NCI-H460 (cell line): ENCODE results near the gene ZFPM1. TPM values are rescaled to one million over a fixed set of nuclear protein-coding genes. Genes with fewer than 3 reads are reported as not detected.

Experiments used
- DNase-seq: peaks from one replicate; pipeline ENCODE4 v3.0.0-alpha.2; 2016; ENCODE audit warnings: low read depth; ENCODE audit errors: extremely low read depth
- total RNA-seq: library from RNA; depleted of rRNA; stranded (reverse); fragments of >200 nt; shearing (Covaris generic); gene quantifications from 2 replicates; pipeline ENCODE4 v1.2.3, GENCODE V29; 2014

The ZFPM1 gene
- total RNA-seq, 1 experiment from 2014 or later, result 0.67 TPM

DNA sequence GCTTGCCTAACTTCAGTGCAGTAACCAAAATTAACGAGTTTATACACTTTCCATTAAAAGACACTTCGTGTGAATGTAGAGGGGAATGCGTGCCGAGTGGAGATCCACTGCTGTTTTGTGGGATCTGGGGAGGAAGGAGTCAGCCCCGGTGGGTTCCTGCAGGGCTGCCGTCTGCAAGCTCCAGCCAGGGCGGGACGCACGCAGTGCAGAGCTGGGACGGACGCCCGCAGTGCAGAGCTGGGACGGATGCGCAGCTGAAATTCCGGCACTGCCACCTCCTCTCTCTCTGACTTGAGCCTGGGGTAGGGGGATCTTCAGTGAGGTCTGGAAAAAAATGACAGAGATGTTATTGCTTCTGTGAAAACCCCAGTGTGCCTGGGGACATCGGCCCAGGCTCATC is 100.7 kb downstream of the ZFPM1 start:
- no peak for DNase-seq

DNA sequence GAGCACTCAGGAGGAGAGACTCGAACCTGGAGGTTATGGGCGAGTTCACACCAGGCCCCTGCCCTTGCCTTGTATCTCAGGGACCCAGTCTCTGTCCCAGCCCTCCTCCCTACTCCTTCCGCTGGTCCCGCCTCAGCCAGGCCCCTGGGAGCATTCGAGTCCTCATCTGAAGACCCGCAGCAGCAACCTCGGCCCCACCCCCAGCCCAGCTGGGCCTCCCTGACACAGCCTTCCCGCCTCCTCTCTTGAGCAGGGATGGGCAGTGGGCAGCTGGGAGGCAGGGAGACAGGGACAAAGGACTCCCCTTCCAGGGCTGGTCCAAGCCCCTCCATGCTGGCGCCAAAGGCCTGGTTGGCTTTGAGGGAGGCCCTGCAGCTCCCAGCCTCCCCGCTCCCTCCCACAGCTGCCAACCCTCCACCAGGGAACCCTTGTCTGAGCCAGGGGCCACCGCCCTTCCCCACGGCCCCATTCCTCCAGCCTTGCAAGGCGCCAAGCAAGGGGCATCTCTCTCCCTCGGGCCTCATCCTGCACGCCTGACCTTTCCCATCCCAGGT is 101.7 kb downstream of the ZFPM1 start:
- DNase-seq, result no peak

DNA sequence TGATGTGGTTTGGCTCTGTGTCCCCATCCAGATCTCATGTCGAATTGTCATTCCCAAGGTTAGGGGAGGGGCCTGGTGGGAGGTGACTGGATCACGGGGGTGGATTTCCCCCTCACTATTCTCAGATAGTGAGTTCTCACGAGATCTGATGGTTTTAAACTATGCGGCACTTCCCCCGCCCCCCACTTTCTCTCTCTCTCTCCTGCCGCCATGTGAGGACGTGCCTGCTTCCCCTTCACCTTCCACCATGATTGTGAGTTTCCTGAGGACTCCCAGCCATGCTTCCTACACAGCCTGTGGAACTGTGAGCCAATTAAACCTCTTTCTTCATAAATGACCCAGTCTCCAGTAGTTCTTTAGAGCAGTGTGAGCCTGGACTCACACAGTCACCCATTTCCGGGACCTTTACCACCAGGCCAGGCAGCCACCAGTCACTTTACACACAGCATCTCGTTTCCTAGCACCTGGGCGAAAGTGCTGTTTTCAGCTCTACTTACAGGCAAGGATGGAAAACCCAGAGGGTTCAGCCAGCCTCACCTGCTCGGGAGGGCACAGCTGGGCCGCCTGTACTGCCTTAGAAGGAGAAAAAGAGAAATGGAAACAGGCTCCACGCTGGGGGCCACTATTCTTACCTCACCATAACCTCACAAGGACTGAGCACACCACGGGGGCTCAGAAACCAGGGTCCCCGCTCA is 103.4 kb downstream of the ZFPM1 start:
- DNase-seq, result no peak

DNA sequence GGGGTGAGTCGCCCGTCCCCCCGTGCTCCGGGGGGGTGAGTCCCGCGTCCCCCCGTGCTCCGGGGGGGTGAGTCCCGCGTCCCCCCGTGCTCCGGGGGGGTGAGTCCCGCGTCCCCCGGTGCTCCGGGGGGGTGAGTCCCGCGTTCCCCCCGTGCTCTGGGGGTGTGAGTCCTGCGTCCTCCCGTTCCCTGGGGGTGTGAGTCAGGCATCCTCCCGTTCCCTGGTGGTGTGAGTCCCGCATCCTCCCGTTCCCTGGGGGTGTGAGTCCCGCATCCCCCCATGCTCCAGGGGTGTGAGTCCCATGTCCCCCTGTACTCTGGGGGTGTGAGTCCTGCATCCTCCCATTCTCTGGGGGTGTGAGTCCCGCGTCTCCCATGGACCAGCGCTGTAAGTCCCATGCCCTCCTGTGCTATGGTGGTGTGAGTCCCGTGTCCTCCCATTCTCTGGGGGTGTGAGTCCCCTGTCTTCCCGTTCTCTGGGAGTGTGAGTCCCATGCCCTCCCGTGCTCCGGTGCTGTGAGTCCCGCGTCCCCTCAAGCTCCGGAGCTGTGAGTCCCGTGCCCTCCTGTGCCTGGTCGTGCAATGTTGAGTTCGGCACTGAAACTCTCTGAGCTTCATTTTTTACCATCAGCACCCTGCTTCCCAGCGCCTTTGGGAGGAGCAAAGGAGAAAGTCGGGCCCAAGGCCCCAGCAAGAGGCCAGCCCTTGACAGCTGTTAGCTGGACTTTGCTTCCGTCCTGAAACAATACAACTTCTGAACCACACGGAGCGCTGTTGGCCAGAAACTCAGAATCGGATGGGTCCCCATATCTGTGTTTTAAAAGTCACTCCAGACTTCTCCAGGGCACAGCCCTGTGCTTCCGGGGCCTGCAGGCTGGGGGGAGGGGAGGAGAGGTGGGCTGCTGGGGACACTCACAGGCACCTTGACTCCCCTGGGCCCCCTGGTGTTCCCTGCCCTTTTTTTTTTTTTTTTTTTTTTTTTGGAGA is 105.7 kb downstream of the ZFPM1 start:
- DNase-seq, result peak; percentile 31

DNA sequence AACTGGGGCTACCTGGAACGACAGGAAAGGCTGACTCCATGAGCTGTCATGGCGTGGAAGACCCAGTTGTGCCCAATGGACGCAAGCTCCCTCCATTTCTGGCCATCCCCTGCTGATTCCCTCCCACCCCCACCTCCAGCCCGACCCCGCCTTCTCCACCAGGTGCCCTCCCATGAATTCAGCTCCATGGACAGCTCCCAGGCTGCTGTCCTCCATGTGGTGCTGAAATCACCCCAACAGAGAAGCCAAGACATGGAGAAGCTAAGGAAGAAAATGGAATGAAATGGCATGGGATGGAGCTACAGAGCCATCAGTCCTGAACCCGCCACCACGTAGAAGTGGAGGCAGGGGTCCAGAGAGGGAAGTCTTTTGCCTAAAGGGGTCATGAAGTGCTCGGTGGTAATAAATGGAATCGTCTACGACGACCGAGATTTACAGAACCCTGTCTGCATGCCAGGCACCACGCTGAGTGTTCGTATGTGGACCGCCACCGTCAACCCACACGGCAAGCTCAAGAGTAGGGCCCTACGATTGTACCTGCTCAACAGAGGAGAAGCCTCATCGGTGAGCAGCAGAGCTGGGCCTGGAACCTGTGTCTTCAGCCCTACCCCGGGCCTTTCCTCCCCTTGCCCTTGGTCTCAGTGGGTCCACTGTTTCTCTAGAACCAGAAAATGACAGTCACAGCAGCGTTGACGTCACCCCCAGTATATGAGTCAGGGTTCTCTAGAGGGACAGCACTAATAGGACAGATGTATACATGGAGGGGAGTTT is 107.8 kb downstream of the ZFPM1 start:
- DNase-seq, result no peak

DNA sequence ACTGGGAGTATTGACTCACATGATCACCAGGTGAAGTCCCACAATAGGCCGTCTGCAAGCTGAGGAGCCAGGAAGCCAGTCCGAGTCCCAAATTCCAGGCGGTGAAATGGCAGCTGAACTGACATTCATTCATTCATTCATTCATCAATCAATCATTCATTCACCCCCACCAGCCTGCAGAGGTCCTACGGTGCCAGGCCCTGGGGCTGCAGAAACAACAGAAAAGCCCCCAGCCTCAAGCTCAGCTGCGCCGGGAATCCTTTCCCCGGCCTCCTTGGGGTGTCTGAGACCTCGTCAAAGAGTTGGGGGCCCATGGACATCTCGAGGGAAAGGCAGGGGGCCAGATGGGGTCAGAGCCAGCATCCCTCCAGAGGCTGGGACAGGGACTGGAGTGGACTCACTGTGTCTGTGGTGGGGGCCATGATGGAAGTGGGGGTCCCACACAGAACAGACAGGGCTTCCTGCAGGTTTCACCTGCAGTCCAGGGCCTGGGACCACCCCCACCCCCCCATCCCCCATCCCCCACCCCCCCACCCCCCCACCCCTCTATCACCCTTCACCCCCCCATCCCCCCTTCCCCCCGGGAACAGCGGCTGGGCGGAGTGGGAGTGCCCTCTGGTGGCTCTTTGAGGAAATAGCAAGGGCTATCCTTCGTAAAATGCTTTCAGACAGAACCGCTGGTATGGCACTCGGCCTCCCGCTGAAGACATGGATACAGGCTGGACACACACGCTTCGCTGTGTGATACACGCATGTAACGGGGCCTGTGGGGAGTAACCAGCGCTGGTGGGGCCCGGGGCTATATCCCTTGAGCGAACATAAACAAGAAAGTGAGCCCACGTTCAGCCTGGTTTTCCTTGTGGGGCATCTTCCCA is 108.6 kb downstream of the ZFPM1 start:
- peak; percentile 23 for DNase-seq

DNA sequence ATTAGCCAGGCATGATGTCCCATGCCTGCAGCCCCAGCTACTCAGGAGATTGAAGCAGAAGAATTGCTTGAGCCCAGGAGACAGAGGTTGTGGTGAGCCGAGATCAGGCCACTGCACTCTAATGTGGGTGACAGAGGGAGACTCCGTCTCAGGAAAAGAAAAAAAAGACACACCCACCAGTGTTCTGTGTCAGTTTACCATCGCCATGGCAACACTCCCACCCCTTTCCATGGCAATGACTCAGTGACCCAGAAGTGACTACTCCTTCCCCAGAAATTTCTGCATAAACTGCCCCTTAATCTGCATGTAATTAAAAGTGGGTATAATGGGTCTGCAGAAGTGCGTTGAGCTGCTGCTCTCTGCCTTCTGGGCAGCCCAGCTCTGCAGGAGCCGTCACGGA is 113.1 kb downstream of the ZFPM1 start:
- no peak for DNase-seq

DNA sequence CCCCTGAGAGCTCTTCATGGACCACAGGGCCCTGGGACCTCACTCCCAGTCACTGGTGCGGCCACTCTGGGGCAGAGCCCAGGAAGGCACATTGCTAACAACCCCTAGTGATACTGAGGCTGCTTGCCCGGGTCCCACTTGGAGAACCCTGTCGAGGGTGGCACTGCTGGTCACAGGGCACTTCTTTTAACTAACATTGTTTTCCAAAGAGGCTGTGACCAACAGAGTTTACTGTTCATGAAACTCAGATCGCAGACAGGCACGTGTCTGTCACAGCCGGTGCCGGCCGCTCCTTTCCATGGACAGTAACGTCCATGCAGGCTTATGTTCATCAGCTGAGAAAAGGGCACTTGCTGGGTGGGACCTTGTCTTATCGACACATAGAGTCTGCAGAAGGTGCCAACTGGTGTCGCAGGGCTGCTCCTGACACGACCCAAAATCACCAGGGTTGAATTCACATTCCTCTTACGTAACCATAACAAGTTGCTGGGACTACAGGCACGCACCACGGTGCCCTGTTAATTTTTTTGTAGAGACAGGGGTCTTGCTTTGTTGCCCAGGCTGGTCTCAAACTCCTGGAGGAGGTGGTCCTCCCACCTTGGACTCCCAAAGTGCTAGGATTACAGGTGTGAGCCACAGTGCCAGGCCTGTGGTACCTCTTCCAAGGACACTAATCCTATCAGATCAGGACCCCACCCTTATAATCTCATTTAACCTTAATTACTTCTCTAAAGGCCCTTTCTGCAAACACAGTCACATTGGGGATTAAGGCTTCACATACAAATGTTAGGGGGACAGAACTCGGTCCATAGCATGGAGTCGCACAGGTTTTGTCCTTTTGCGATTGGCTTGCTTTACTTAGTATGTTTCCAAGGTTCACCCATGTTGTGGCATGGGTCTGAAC is 115.9 kb downstream of the ZFPM1 start:
- DNase-seq, result no peak

DNA sequence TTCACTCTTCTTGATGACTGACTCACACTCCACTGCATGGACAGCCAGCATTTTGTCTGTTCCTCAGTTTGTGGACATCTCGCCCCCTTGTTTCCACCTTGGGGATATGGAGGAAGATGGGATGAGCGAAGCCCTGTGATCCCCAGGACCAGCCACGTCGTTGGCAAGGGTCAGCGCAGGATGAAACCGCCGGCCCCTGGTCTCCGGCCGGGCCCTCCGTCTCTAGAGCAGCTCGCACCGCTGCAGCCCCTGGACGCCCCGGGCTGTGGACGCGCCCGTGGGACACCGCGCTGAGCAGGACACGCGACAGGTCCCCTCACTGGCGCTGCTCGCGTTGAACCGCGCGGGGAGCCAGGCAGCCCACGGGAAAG is 116.5 kb downstream of the ZFPM1 start:
- DNase-seq, result no peak

DNA sequence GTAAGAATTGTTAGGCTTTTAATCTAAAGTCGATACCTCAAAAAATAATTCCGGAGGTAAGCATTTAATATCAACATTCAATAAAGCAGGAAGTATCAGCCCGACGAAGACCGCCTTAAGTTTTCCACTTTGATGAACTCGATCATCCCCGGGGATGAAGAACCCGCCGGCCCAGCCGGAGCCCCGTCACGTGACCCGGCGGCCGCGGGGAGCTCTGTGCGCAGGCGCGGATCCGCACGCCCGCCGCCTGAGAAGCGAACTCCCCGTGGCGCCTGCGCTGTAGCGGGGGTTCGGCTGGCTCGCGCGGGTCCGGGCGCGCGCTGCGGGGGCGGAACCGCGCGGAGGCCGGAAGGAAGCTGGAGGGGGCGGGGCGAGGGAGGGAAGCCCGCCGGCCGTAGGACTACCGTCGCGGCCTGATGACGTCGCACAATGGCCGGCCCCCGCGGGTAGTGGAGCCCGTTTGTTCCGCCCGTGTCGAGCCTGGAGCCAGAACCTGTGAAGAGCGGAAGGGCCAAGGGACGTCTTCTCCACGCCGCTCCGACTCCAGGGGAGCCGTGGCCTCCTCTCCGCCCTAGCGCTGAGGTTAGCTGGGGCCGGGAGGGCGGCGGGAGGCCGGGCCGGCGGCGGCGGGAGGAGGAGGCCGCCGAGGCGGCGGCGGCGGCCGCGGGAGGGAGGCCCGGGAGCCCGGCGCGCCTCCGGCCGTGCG is 117.1 kb downstream of the ZFPM1 start, which contains the start of gene ZC3H18:
ZC3H18 (plus strand) TSS at position 419 of the 706 bp plus-strand sequence. CDS start 6,721 bp downstream, outside the sequence.
- peak; percentile 90 for DNase-seq

DNA sequence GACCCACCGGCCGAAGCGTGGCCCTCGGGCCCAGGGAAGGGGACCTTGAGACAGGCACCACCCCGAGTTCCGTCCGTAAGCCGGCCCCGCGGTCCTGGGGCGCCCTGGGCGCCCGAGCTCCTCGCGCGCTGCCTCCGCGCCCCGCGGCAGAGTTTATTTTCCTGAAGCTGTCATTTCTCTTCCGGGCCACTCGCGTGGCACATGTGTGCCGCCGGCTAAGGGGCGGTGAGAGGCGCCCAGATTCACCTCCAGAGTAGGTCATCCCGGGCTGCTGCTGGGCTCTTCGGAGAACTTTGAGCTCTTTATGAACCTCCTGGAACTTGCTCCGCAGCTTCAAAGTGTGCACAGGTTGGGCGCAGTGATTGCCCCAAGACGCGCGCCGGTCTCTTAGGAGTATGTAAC is 117.6 kb downstream of the ZFPM1 start:
- no peak for DNase-seq

DNA sequence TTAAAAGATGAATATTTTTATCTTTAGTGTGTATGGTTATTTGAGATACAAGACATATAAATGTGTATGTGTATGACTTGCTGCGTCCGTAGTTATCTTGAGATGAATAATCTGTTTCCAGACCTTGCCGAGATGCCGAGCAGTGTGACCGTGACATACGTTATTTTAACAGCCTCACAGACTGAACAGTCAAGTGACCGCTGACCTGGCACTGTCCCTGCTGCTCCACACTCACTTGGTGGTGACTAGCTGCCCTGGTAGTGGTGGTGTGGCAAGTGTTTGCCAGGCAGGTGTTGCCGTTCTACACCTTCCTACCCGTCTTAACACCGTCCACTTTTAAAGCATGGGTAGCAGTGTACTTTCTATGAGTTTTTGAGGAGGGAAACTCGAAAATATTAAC is 122.2 kb downstream of the ZFPM1 start:
- DNase-seq, result no peak

DNA sequence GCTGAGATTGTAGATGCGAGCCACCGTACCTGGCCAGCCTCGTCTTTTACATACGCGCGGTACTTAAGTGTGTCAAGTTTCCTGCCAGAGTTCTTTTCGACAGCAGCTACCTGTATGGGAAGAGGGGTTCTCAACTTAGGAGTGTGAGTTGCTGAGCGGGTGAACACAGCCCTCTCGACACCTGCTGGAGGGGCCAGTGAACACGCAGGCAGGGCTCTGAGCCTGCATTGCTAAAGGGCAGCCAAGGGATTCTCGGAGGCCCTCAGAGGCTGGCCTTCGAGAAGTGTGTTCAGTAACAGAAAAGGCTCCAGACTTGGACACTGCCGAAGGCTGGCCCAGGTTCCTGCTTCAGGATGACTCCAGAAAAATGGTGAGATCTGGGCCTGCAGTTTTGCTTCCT is 123.2 kb downstream of the ZFPM1 start:
- DNase-seq, result no peak

DNA sequence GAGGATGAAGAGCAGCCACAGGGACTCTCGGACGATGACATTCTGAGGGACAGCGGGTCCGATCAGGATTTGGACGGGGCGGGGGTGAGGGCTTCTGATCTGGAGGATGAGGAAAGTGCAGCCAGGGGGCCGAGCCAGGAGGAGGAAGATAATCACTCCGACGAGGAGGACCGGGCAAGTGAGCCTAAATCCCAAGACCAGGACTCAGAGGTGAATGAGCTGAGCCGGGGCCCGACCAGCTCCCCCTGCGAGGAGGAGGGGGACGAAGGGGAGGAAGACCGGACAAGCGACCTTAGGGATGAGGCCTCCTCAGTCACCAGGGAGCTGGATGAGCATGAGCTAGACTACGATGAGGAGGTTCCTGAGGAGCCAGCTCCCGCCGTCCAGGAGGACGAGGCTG is 124.1 kb downstream of the ZFPM1 start:
- no peak for DNase-seq

DNA sequence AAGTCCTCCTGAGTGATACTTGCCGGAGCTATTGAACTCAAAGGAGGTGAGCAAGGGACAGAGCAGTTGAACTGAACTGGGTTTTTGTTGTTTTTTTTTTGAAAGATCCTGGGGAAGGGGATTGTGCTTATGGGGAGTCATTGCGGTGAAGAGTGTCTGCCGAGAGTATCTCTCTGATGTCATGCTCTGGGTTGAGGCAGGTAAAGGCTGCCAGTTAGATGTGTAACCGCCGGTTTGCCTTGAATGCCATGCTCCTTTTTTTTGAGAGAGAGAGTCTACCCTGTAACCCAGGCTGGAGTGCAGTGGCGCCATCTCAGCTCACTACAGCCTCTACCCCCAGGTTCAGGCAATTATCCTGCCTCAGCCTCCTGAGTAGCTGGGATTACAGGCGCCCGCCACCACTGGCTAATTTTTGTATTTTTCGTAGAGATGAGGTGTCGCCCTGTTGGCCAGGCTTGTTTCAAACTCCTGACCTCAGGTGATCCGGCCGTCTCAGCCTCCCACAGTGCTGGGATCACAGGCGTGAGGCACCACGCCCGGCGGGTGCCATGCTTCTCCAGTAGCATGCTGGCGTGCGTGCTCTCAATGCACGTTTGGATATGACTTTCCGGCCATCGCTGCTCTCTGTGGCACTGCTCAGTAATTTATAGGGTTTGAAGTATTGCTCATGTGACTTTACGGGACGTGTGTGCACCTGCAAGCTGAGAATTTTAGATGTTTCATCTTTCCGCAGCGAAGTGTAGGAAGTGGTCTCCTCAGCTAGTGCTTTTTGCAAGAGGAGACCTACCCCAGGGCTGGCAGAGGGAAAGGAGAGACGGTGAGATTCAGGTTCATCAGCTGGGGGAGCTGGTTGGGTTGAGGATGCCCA is 125.6 kb downstream of the ZFPM1 start:
- no peak for DNase-seq

DNA sequence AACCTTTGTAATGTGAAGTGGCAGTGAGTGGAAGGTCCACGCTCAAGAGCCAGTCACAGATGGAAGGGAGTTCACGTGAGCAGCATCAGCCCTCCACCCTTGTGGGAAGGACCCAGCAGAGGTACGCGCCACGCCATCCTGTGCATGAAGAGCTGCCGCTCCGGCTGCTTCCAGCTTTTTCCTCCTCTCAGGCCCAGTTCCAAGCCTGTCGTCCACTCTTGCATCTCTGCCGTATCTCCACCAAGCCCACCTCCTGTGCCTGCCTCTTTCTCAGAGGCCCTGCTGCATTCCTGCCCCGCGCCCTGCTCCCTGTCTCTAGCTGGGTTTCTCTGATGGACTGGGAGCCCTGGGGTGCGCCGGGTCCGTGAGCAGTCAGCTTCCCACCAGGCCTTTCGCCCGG is 127.3 kb downstream of the ZFPM1 start:
- DNase-seq, result no peak

DNA sequence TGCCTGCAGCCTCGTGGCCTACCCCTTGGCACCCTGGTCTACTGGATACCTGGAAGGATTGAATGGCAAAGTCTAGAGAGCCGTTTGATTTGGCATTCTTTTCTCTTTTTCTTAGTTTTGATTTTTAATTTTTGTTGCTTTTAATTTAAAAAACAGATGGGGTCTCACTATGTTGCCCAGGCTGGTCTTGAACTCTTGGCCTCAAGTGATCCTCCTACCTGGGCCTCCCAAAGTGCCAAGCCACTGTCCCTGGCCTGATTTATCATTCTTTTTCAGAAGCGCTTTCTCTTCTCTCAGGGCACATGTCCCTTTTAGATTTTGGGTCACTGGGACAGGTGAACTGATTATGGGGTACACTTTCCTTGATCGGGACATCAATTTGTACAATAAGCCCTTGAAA is 128.0 kb downstream of the ZFPM1 start:
- DNase-seq, result no peak
